Hematopoietic multipotent progenitor cell treated with erythropoietin and hydrocortisone succinate and interleukin-3 and kit ligand, for 6 days (in vitro differentiated cells): ENCODE measurements around the gene WDR17.

Experiments used
- DNase-seq: peaks from one replicate; pipeline ENCODE4 v3.0.0-alpha.2; 2015

Gene WDR17

GRCh38 chr4:176193938-176194337 lies 128.3 kb downstream of the WDR17 start:
- DNase-seq = no peak

GRCh38 chr4:176195184-176195978 lies 129.7 kb downstream of the WDR17 start, which contains the start of gene SPATA4:
TSS of gene SPATA4 (minus strand) at chr4:176195585. CDS start at chr4:176195562, 23 bp downstream.
- DNase-seq = peak; percentile 96

- DNase-seq = no peak
Observed at GRCh38 chr4:176198316-176198903, 132.8 kb downstream of the WDR17 start.

GRCh38 chr4:176205299-176205698 lies 139.7 kb downstream of the WDR17 start:
- DNase-seq = no peak

- DNase-seq = no peak
Observed at GRCh38 chr4:176207839-176208238, 142.2 kb downstream of the WDR17 start.

GRCh38 chr4:176209535-176209934 lies 143.9 kb downstream of the WDR17 start:
- no peak for DNase-seq

- no peak for DNase-seq
Observed at GRCh38 chr4:176210101-176210500, 144.5 kb downstream of the WDR17 start.

GRCh38 chr4:176210579-176211296 lies 145.1 kb downstream of the WDR17 start:
- DNase-seq = no peak

- DNase-seq = peak; percentile 38
Observed at GRCh38 chr4:176212351-176212750, 146.7 kb downstream of the WDR17 start.

- no peak for DNase-seq
Observed at GRCh38 chr4:176217510-176217909, 151.9 kb downstream of the WDR17 start.

- DNase-seq = no peak
Observed at GRCh38 chr4:176222149-176222548, 156.5 kb downstream of the WDR17 start.

- no peak for DNase-seq
Observed at GRCh38 chr4:176223561-176223960, 157.9 kb downstream of the WDR17 start.

GRCh38 chr4:176226736-176227135 lies 161.1 kb downstream of the WDR17 start:
- no peak for DNase-seq

GRCh38 chr4:176229645-176230044 lies 164.0 kb downstream of the WDR17 start:
- DNase-seq = no peak
